Panc1 (cell line): ENCODE measurements around the gene EBP.

Experiments used
- POLR2AphosphoS5 ChIP-seq: IDR thresholded peaks from 2 replicates; pipeline ENCODE4 v1.6.1; 2012; ENCODE audit warnings: mild to moderate bottlenecking, low read depth, low read length, moderate library complexity
- SIN3A ChIP-seq: IDR thresholded peaks from 2 replicates; pipeline ENCODE4 v1.6.1; 2012; ENCODE audit warnings: low read depth, mild to moderate bottlenecking, low read length, moderate library complexity, borderline replicate concordance; ENCODE audit not compliant: insufficient read depth
- TF ChIP-seq, protein P1 (sequence below): fragments of 450-650 bp; IDR thresholded peaks from 2 replicates; pipeline ENCODE4 v1.5.1; 2017; ENCODE audit warnings: mild to moderate bottlenecking
- TF ChIP-seq, protein P2 (sequence below), 2 experiments: IDR thresholded peaks; 2 replicates each; pipeline ENCODE4 v1.6.1; 2011 to 2012; ENCODE audit warnings: low read depth in 2 of 2, control low read depth in 1 of 2, low read length in 1 of 2, mild to moderate bottlenecking in 1 of 2, moderate library complexity in 1 of 2; ENCODE audit not compliant: insufficient read depth in 1 of 2

DNA sequence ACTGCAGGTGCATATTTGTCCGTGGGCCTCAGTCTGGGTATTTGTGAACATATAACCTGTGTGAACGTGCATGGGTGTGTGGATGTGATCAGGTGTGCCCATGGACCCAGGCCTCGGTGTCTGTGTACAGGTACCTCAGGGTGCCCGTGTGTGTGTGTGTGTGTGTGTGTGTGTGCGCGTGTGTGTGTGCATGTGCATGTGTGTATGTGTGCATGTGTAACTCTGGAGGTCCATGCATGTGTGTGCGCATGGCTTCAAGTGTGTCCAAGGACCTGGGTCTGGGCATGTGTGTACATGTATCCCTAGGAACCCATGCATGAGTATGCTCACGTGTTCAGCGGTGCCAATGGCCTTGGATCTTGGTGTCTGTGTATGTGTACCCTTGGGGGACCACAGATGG, 29.8 kb upstream of the EBP start:
- TF ChIP-seq POLR2AphosphoS5, result no peak
- TF ChIP-seq, protein P1, sequence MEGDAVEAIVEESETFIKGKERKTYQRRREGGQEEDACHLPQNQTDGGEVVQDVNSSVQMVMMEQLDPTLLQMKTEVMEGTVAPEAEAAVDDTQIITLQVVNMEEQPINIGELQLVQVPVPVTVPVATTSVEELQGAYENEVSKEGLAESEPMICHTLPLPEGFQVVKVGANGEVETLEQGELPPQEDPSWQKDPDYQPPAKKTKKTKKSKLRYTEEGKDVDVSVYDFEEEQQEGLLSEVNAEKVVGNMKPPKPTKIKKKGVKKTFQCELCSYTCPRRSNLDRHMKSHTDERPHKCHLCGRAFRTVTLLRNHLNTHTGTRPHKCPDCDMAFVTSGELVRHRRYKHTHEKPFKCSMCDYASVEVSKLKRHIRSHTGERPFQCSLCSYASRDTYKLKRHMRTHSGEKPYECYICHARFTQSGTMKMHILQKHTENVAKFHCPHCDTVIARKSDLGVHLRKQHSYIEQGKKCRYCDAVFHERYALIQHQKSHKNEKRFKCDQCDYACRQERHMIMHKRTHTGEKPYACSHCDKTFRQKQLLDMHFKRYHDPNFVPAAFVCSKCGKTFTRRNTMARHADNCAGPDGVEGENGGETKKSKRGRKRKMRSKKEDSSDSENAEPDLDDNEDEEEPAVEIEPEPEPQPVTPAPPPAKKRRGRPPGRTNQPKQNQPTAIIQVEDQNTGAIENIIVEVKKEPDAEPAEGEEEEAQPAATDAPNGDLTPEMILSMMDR, result no peak
- TF ChIP-seq, protein P2, sequence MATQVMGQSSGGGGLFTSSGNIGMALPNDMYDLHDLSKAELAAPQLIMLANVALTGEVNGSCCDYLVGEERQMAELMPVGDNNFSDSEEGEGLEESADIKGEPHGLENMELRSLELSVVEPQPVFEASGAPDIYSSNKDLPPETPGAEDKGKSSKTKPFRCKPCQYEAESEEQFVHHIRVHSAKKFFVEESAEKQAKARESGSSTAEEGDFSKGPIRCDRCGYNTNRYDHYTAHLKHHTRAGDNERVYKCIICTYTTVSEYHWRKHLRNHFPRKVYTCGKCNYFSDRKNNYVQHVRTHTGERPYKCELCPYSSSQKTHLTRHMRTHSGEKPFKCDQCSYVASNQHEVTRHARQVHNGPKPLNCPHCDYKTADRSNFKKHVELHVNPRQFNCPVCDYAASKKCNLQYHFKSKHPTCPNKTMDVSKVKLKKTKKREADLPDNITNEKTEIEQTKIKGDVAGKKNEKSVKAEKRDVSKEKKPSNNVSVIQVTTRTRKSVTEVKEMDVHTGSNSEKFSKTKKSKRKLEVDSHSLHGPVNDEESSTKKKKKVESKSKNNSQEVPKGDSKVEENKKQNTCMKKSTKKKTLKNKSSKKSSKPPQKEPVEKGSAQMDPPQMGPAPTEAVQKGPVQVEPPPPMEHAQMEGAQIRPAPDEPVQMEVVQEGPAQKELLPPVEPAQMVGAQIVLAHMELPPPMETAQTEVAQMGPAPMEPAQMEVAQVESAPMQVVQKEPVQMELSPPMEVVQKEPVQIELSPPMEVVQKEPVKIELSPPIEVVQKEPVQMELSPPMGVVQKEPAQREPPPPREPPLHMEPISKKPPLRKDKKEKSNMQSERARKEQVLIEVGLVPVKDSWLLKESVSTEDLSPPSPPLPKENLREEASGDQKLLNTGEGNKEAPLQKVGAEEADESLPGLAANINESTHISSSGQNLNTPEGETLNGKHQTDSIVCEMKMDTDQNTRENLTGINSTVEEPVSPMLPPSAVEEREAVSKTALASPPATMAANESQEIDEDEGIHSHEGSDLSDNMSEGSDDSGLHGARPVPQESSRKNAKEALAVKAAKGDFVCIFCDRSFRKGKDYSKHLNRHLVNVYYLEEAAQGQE (IDR thresholded peaks at IDR 0.05; ENCODE audit: insufficient read depth in 1 of 2, low read depth in 2 of 2, low read length in 1 of 2), result no peak
- TF ChIP-seq SIN3A, result no peak
